HFF-Myc (cell line): ENCODE data around the gene ANXA3.
A peak's percentile ranks its signal among the peaks of the same experiment; 100 is the strongest.

Source experiments
- DNase-seq: peaks from one replicate; pipeline ENCODE4 v3.0.0-alpha.2; 2011; ENCODE audit warnings: low read depth; ENCODE audit errors: extremely low read depth
- H3K4me3 ChIP-seq: replicated peaks from 2 replicates; pipeline ENCODE4 v1.5.1; 2011; ENCODE audit warnings: low read depth, mild to moderate bottlenecking, control low read depth, low read length
- CTCF ChIP-seq: IDR thresholded peaks from 2 replicates; pipeline ENCODE4 v1.5.1; 2012; ENCODE audit warnings: mild to moderate bottlenecking, low read depth, low read length, control low read depth; ENCODE audit errors: missing control alignments

Gene ANXA3

GRCh38 chr4:78654807-78655206, 103.2 kb downstream of the ANXA3 start:
- H3K4me3 ChIP-seq: no peak overlapping the region
- no peak for TF ChIP-seq CTCF
- peak; percentile 59 for DNase-seq

GRCh38 chr4:78656968-78657445, 105.4 kb downstream of the ANXA3 start:
- no peak overlapping the region for H3K4me3 ChIP-seq
- no peak for TF ChIP-seq CTCF
- no peak for DNase-seq

GRCh38 chr4:78659264-78659663, 107.7 kb downstream of the ANXA3 start:
- TF ChIP-seq CTCF: no peak
- H3K4me3 ChIP-seq: no peak overlapping the region
- no peak for DNase-seq

GRCh38 chr4:78659665-78660064, 108.1 kb downstream of the ANXA3 start:
- TF ChIP-seq CTCF: no peak
- no peak for DNase-seq
- no peak overlapping the region for H3K4me3 ChIP-seq
